HepG2 (cell line): ENCODE measurements around the gene ZNF428. TPM values are rescaled to one million over a fixed set of nuclear protein-coding genes. Genes with fewer than 3 reads are reported as not detected.

ENCODE experiments used
- CREBL2 ChIP-seq: sonication (generic); formaldehyde crosslinking; IDR thresholded peaks from 2 replicates; pipeline ENCODE4 v1.8.1; 2023; ENCODE audit warnings: missing genetic modification reagents, mild to moderate bottlenecking, borderline replicate concordance
- DMAP1 ChIP-seq: IDR thresholded peaks from 2 replicates; pipeline ENCODE4 v1.6.1; 2016
- DZIP1 ChIP-seq: sonication (generic); formaldehyde crosslinking; IDR thresholded peaks from 2 replicates; pipeline ENCODE4 v1.5.0; 2020; ENCODE audit warnings: mild to moderate bottlenecking, missing genetic modification reagents
- HDAC2 ChIP-seq: sonication (generic); formaldehyde crosslinking; IDR thresholded peaks from 2 replicates; pipeline ENCODE4 v1.4.0; 2020; ENCODE audit warnings: missing genetic modification reagents
- KDM4B ChIP-seq: sonication (generic); formaldehyde crosslinking; IDR thresholded peaks from 2 replicates; pipeline ENCODE4 v1.4.0; 2020; ENCODE audit warnings: missing genetic modification reagents
- MEIS2 ChIP-seq: sonication (generic); formaldehyde crosslinking; IDR thresholded peaks from 2 replicates; pipeline ENCODE4 v1.9.0; 2021; ENCODE audit warnings: mild to moderate bottlenecking, missing genetic modification reagents
- NFKBIZ ChIP-seq: IDR thresholded peaks from 2 replicates; pipeline ENCODE4 v1.6.1; 2018; ENCODE audit warnings: missing genetic modification reagents, missing compliant biosample characterization
- NR2F1 ChIP-seq, 2 experiments: fragments of 450-650 bp in 1 of 2; formaldehyde crosslinking in 1 of 2; IDR thresholded peaks; 2 replicates each; pipeline versions ENCODE4 v1.5.0 to v1.6.1; 2016 to 2020; ENCODE audit warnings: mild to moderate bottlenecking in 1 of 2, missing compliant biosample characterization in 1 of 2, missing genetic modification reagents in 1 of 2, moderate library complexity in 1 of 2
- PITX1 ChIP-seq: sonication (generic); formaldehyde crosslinking; IDR thresholded peaks from 2 replicates; pipeline ENCODE4 v1.5.1; 2020; ENCODE audit warnings: mild to moderate bottlenecking, missing genetic modification reagents
- RBM39 ChIP-seq: fragments of 200-400 bp; formaldehyde crosslinking; IDR thresholded peaks from one replicate; pipeline ENCODE4 v1.6.1; 2018; ENCODE audit warnings: antibody characterized with exemption, mild to moderate bottlenecking, low read depth, low read length; ENCODE audit not compliant: poor library complexity, severe bottlenecking
- SAFB2 ChIP-seq: sonication (generic); formaldehyde crosslinking; IDR thresholded peaks from 2 replicates; pipeline ENCODE4 v1.5.1; 2020; ENCODE audit warnings: missing genetic modification reagents, low read depth, mild to moderate bottlenecking, borderline replicate concordance
- SALL1 ChIP-seq: sonication (generic); formaldehyde crosslinking; IDR thresholded peaks from 2 replicates; pipeline ENCODE4 v1.8.0; 2022; ENCODE audit warnings: mild to moderate bottlenecking, missing genetic modification reagents
- SPEN ChIP-seq: sonication (generic); formaldehyde crosslinking; IDR thresholded peaks from 2 replicates; pipeline ENCODE4 v1.5.1; 2020; ENCODE audit warnings: low read depth, mild to moderate bottlenecking, missing genetic modification reagents
- SRSF1 ChIP-seq: fragments of 200-400 bp; formaldehyde crosslinking; optimal IDR thresholded peaks from 2 replicates; pipeline ENCODE3; 2017; ENCODE audit warnings: mild to moderate bottlenecking, low read depth, low read length, moderate library complexity
- ZBTB2 ChIP-seq: sonication (generic); formaldehyde crosslinking; IDR thresholded peaks from 2 replicates; pipeline ENCODE4 v1.8.0; 2022; ENCODE audit warnings: low read depth, missing genetic modification reagents
- ZFAT ChIP-seq: sonication (generic); formaldehyde crosslinking; conservative IDR thresholded peaks from 2 replicates; pipeline ENCODE4 v1.8.1; 2023; ENCODE audit warnings: missing genetic modification reagents, inconsistent platforms
- ZNF367 ChIP-seq: sonication (generic); formaldehyde crosslinking; IDR thresholded peaks from 2 replicates; pipeline ENCODE4 v1.4.0; 2020; ENCODE audit warnings: missing genetic modification reagents, borderline replicate concordance
- ZNF503 ChIP-seq: sonication (generic); formaldehyde crosslinking; IDR thresholded peaks from 2 replicates; pipeline ENCODE4 v1.4.0; 2020; ENCODE audit warnings: missing genetic modification reagents
- ZNF772 ChIP-seq: sonication (generic); formaldehyde crosslinking; IDR thresholded peaks from 2 replicates; pipeline ENCODE4 v1.5.0; 2020; ENCODE audit warnings: mild to moderate bottlenecking, missing genetic modification reagents
- ZNF883 ChIP-seq: sonication (generic); formaldehyde crosslinking; IDR thresholded peaks from 2 replicates; pipeline ENCODE4 v1.5.1; 2020; ENCODE audit warnings: mild to moderate bottlenecking, missing genetic modification reagents; ENCODE audit errors: not compliant biosample characterization
- polyA plus RNA-seq, 8 experiments: library from polyadenylated mRNA; depleted of rRNA in 3 of 8; stranded (reverse) in 7 of 8; unstranded in 1 of 8; fragments of >200 nt; fragmentation: Illumina TruSeq in 4 of 8; extraction: Trizol in 4 of 8; gene quantifications; 2 replicates each; pipeline versions ENCODE4 v1.2.1 to v1.2.3, GENCODE V29; 2011 to 2016; ENCODE audit warnings: low read depth in 4 of 8, missing spikeins in 1 of 8, mixed read lengths in 1 of 8; ENCODE audit not compliant: insufficient read depth in 1 of 8
- total RNA-seq, 5 experiments: library from RNA; depleted of rRNA; stranded (reverse); fragments of >200 nt; fragmentation: Illumina TruSeq; extraction: Trizol; gene quantifications; 2 replicates each; pipeline ENCODE4 v1.2.3, GENCODE V29; 2016; ENCODE audit warnings: low read depth in 1 of 5
- TF ChIP-seq, protein P1 (sequence below): sonication (generic); formaldehyde crosslinking; IDR thresholded peaks from 2 replicates; pipeline ENCODE4 v1.8.0; 2022; ENCODE audit warnings: missing genetic modification reagents, mild to moderate bottlenecking, borderline replicate concordance

Gene ZNF428
- total and polyA plus RNA-seq, 2 of the 13 experiments (the other 11 are each of a cell fraction or from before 2014, with no cell fraction given): 10.4 to 26.9 TPM

- TF ChIP-seq, protein P1, sequence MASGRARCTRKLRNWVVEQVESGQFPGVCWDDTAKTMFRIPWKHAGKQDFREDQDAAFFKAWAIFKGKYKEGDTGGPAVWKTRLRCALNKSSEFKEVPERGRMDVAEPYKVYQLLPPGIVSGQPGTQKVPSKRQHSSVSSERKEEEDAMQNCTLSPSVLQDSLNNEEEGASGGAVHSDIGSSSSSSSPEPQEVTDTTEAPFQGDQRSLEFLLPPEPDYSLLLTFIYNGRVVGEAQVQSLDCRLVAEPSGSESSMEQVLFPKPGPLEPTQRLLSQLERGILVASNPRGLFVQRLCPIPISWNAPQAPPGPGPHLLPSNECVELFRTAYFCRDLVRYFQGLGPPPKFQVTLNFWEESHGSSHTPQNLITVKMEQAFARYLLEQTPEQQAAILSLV: 0 out of 2 replicates have a peak, but pooled peaks have one; percentile 34
- TF ChIP-seq SALL1 (CRISPR knock-in tag): peak; percentile 24; the same call in 1 of the 2 replicates
- 0 out of 2 replicates have a peak, but pooled peaks have one; percentile 1 for TF ChIP-seq NFKBIZ (CRISPR knock-in tag)
- TF ChIP-seq SRSF1: peak; percentile 10
- TF ChIP-seq DZIP1 (CRISPR knock-in tag): 0 out of 2 replicates have a peak, but pooled peaks have one; percentile 46
- no peak for TF ChIP-seq CREBL2 (CRISPR knock-in tag)
- peak; percentile 73; the same call in 1 of the 2 replicates for TF ChIP-seq SPEN (CRISPR knock-in tag)
- TF ChIP-seq DMAP1 (CRISPR knock-in tag): peak; percentile 72; the same call in 1 of the 2 replicates
- TF ChIP-seq ZNF367 (CRISPR knock-in tag): no peak
- peak; percentile 66; the same call in 1 of the 2 replicates for TF ChIP-seq KDM4B (CRISPR knock-in tag)
- 0 out of 4 replicates have a peak, but pooled peaks have one; percentile 11 to 50 for TF ChIP-seq NR2F1 (CRISPR knock-in tag; IDR thresholded peaks at IDR 0.05)
- TF ChIP-seq HDAC2 (CRISPR knock-in tag): peak; percentile 59; the same call in 1 of the 2 replicates
- TF ChIP-seq ZFAT: no peak
- peak; percentile 74 for TF ChIP-seq ZNF883 (CRISPR knock-in tag)
- peak; percentile 4; the same call in 1 of the 2 replicates for TF ChIP-seq SAFB2
- TF ChIP-seq MEIS2: peak; percentile 54; the same call in 1 of the 2 replicates
- 0 out of 2 replicates have a peak, but pooled peaks have one; percentile 50 for TF ChIP-seq ZNF772 (CRISPR knock-in tag)
- TF ChIP-seq ZNF503 (CRISPR knock-in tag): 0 out of 2 replicates have a peak, but pooled peaks have one; percentile 30
- peak; percentile 89 for TF ChIP-seq ZBTB2 (CRISPR knock-in tag)
- peak; percentile 58; the same call in 1 of the 2 replicates for TF ChIP-seq PITX1 (CRISPR knock-in tag)
- TF ChIP-seq RBM39: peak; percentile 56
Observed at GRCh38 chr19:43595999-43596841, 23.2 kb downstream of the ZNF428 start, which contains the start of the genes IRGQ and ZNF576 (continued).
